PC-9 (cell line): ENCODE results near the gene ARFGEF3.

Source experiments
- EZH2 ChIP-seq: fragments of 200-600 bp; sonication (generic); IDR thresholded peaks from 2 replicates; pipeline ENCODE4 v1.8.0; 2017; ENCODE audit warnings: antibody characterized with exemption, low read depth
- TF ChIP-seq, protein P1 (sequence below): fragments of 200-600 bp; sonication (generic); conservative IDR thresholded peaks from 2 replicates; pipeline ENCODE4 v1.6.1; 2017; ENCODE audit warnings: mixed run types, antibody characterized with exemption, mild to moderate bottlenecking, moderate library complexity

GRCh38 chr6:138238368-138238767 is 76.6 kb downstream of the ARFGEF3 start:
- TF ChIP-seq, protein P1, sequence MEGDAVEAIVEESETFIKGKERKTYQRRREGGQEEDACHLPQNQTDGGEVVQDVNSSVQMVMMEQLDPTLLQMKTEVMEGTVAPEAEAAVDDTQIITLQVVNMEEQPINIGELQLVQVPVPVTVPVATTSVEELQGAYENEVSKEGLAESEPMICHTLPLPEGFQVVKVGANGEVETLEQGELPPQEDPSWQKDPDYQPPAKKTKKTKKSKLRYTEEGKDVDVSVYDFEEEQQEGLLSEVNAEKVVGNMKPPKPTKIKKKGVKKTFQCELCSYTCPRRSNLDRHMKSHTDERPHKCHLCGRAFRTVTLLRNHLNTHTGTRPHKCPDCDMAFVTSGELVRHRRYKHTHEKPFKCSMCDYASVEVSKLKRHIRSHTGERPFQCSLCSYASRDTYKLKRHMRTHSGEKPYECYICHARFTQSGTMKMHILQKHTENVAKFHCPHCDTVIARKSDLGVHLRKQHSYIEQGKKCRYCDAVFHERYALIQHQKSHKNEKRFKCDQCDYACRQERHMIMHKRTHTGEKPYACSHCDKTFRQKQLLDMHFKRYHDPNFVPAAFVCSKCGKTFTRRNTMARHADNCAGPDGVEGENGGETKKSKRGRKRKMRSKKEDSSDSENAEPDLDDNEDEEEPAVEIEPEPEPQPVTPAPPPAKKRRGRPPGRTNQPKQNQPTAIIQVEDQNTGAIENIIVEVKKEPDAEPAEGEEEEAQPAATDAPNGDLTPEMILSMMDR = no peak
- no peak for TF ChIP-seq EZH2
